K562 (cell line): Measurements from ENCODE around the gene ARHGAP22. TPM values are rescaled to one million over a fixed set of nuclear protein-coding genes. Genes with fewer than 3 reads are reported as not detected.

Experiments
- FOSL1 ChIP-seq: fragments of 200-800 bp; sonication (Bioruptor generic); conservative IDR thresholded peaks from 2 replicates; pipeline ENCODE4 v1.6.1; 2016; ENCODE audit warnings: missing genetic modification characterization, missing compliant biosample characterization
- MYC ChIP-seq, 2 experiments: fragments of 250-450 bp in 1 of 2; sonication (Bioruptor Pico) in 1 of 2; IDR thresholded peaks; 2 replicates each; pipeline versions ENCODE4 v1.5.1 to v1.6.1; 2012 to 2021; ENCODE audit warnings: low read depth in 2 of 2, borderline replicate concordance in 1 of 2, improper control_type of control experiment in 1 of 2, low read length in 1 of 2, mild to moderate bottlenecking in 1 of 2, moderate library complexity in 1 of 2
- NCOA1 ChIP-seq: fragments of 450-650 bp; IDR thresholded peaks from 2 replicates; pipeline ENCODE4 v1.6.1; 2016; ENCODE audit warnings: low read depth
- TAF9B ChIP-seq: fragments of 450-650 bp; IDR thresholded peaks from 2 replicates; pipeline ENCODE4 v1.6.1; 2018; ENCODE audit warnings: mild to moderate bottlenecking; ENCODE audit not compliant: partially characterized antibody
- U2AF2 ChIP-seq: fragments of 200-400 bp; formaldehyde crosslinking; optimal IDR thresholded peaks from 2 replicates; pipeline ENCODE3; 2017; ENCODE audit warnings: low read depth, mild to moderate bottlenecking, low read length
- YY1 ChIP-seq, 3 experiments: IDR thresholded peaks; 2 replicates each; pipeline ENCODE4 v1.6.1; 2011; ENCODE audit warnings: low read length in 2 of 3, mild to moderate bottlenecking in 2 of 3, moderate library complexity in 2 of 3, borderline replicate concordance in 1 of 3, control low read depth in 1 of 3, low read depth in 1 of 3; ENCODE audit not compliant: insufficient read depth in 3 of 3, insufficient replicate concordance in 2 of 3, control insufficient read depth in 1 of 3, insufficient read length in 1 of 3; ENCODE audit errors: extremely low read depth in 1 of 3
- ZFP36 ChIP-seq: fragments of 150-350 bp; IDR thresholded peaks from 2 replicates; pipeline ENCODE4 v1.6.1; 2018; ENCODE audit warnings: low read length, low read depth; ENCODE audit not compliant: partially characterized antibody
- ZNF184 ChIP-seq: sonication (generic); formaldehyde crosslinking; IDR thresholded peaks from 2 replicates; pipeline ENCODE4 v1.5.0; 2020; ENCODE audit warnings: missing genetic modification reagents
- ZNF518B ChIP-seq: fragments of 250-450 bp; sonication (Bioruptor Pico); IDR thresholded peaks from 2 replicates; pipeline ENCODE4 v1.5.0; 2021; ENCODE audit warnings: mild to moderate bottlenecking, moderate library complexity
- ZNF589 ChIP-seq: fragments of 200-800 bp; sonication (Bioruptor generic); IDR thresholded peaks from 2 replicates; pipeline ENCODE4 v1.6.1; 2016; ENCODE audit warnings: low read depth, missing genetic modification characterization, missing compliant biosample characterization
- ZNF592 ChIP-seq: fragments of 450-650 bp; IDR thresholded peaks from 2 replicates; pipeline ENCODE4 v1.6.1; 2017; ENCODE audit warnings: antibody characterized with exemption, mild to moderate bottlenecking
- ZNF668 ChIP-seq: fragments of 250-450 bp; sonication (Bioruptor Pico); IDR thresholded peaks from 2 replicates; pipeline ENCODE4 v1.8.0; 2022; ENCODE audit warnings: mild to moderate bottlenecking, inconsistent platforms
- polyA plus RNA-seq, 8 experiments: library from polyadenylated mRNA; depleted of rRNA in 4 of 8; stranded (reverse) in 5 of 8; unstranded in 3 of 8; fragments of >200 nt; fragmentation: Nextera tagmentation in 2 of 8; fragmentation: Illumina TruSeq in 1 of 8; extraction: Ambion mirVana in 2 of 8; extraction: Trizol in 1 of 8; gene quantifications; 2 replicates each; pipeline versions ENCODE4 v1.2.1 to v1.2.3, GENCODE V29; 2011 to 2014; ENCODE audit warnings: inconsistent platforms in 1 of 8, missing spikeins in 1 of 8
- total RNA-seq, 7 experiments: library from RNA; depleted of rRNA in 6 of 7; stranded (reverse); fragments of >200 nt in 6 of 7; fragmentation: Illumina TruSeq in 2 of 7; extraction: Trizol in 2 of 7; gene quantifications; 2 replicates each; pipeline versions ENCODE4 v1.2.1 to v1.2.3, GENCODE V29; 2011 to 2021; ENCODE audit warnings: low replicate concordance in 1 of 7
- TF ChIP-seq, protein P1 (sequence below): fragments of 250-450 bp; sonication (Bioruptor Pico); IDR thresholded peaks from 2 replicates; pipeline ENCODE4 v1.8.0; 2022; ENCODE audit warnings: inconsistent platforms
- TF ChIP-seq, protein P2 (sequence below): sonication (generic); formaldehyde crosslinking; IDR thresholded peaks from 2 replicates; pipeline ENCODE4 v1.5.0; 2020; ENCODE audit warnings: missing genetic modification reagents

ARHGAP22 gene
- total and polyA plus RNA-seq, 9 of the 15 experiments (the other 6 are each of a cell fraction or from before 2014, with no cell fraction given), result 1.3 to 28.1 (median 12.7) TPM

DNA sequence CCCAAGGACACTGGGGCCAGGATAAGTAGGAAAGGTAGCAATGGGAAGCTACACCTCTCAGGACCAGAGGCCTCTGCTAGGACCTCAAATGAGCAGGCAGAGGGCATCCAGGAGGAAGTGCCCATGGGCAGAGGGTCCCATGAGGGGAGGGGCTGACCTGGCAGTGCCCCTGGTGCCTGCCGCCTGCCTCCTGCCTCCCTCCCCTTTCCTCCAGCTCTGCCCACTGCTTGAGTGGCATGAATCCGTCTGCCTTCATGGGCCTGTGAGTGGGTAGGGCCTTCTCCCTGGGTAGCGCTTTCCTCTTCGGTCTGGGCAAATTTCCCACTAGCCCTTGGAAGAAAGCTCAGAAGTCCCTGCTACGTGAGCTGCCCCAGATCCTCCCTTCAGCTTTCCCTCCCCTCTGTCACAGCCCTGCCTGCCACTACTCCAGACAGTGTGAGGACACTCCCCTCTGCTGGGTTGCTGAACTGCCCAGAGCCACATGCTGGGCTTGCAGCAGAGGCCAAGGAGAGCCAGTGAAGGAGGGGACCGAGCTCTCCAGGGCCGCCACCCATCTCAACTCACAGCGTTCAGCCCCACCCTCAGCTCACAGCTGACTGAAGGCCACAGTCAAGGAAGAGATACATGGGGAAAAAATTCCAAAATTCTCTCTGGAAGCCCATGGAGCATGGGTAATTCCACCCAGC lies 141.4 kb downstream of the ARHGAP22 start (continued):
- TF ChIP-seq, protein P1, sequence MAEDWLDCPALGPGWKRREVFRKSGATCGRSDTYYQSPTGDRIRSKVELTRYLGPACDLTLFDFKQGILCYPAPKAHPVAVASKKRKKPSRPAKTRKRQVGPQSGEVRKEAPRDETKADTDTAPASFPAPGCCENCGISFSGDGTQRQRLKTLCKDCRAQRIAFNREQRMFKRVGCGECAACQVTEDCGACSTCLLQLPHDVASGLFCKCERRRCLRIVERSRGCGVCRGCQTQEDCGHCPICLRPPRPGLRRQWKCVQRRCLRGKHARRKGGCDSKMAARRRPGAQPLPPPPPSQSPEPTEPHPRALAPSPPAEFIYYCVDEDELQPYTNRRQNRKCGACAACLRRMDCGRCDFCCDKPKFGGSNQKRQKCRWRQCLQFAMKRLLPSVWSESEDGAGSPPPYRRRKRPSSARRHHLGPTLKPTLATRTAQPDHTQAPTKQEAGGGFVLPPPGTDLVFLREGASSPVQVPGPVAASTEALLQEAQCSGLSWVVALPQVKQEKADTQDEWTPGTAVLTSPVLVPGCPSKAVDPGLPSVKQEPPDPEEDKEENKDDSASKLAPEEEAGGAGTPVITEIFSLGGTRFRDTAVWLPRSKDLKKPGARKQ (CRISPR knock-in tag), result no peak
- no peak for TF ChIP-seq FOSL1 (tag)
- no peak for TF ChIP-seq ZNF518B (CRISPR knock-in tag)
- TF ChIP-seq, protein P2, sequence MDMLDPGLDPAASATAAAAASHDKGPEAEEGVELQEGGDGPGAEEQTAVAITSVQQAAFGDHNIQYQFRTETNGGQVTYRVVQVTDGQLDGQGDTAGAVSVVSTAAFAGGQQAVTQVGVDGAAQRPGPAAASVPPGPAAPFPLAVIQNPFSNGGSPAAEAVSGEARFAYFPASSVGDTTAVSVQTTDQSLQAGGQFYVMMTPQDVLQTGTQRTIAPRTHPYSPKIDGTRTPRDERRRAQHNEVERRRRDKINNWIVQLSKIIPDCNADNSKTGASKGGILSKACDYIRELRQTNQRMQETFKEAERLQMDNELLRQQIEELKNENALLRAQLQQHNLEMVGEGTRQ (CRISPR knock-in tag), result no peak
- no peak for TF ChIP-seq MYC (IDR thresholded peaks at IDR 0.05; ENCODE audit: low read depth, low read length)
- no peak for TF ChIP-seq MYC (CRISPR knock-in tag; IDR thresholded peaks at IDR 0.05; ENCODE audit: borderline replicate concordance, low read depth)
- no peak for TF ChIP-seq NCOA1
- no peak for TF ChIP-seq YY1 (IDR thresholded peaks at IDR 0.05; ENCODE audit: borderline replicate concordance in 1 of 3, control insufficient read depth in 1 of 3, extremely low read depth in 1 of 3, insufficient read depth in 3 of 3, insufficient read length in 1 of 3, insufficient replicate concordance in 2 of 3, low read depth in 1 of 3, low read length in 2 of 3)
- no peak for TF ChIP-seq U2AF2
- peak; percentile 42 for TF ChIP-seq ZFP36
- TF ChIP-seq ZNF184 (CRISPR knock-in tag), result no peak
- peak; percentile 82 for TF ChIP-seq ZNF592
- no peak for TF ChIP-seq ZNF589 (CRISPR knock-in tag)
- peak; percentile 9; the same call in 1 of the 2 replicates for TF ChIP-seq ZNF668
- no peak for TF ChIP-seq TAF9B
